ENCODE results near the gene SNAP91.
"Not testable (repeated sequence)": the region's sequence is repeated elsewhere in the genome, so short reads cannot be mapped to it uniquely, and the experiment has no call there.

Gene SNAP91

DNA sequence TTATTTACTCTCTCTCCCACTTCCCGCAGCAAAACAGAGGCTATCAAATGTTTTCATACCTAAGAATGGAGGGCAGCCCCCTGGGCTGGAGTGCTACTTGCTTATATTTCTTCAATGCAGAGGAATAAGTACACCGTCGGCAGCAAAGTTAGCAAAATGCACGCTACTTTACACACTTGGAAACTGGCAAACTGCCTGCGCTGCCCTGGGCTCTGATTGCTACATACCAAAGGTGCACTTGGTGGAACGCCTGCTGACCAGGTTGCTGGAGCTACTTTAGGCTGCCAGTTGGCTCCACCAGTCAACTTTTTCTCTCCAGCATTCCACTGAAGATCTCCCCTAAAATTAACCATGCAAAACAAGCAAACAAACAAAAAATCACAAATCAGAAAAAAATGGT is 134.1 kb downstream of the SNAP91 start:
- H3K79me2 ChIP-seq (ENCODE audit: insufficient read depth, low read length), result no peaks in the 10 kb centered on the region
- no peaks in the 10 kb centered on the region for H3K9me3 ChIP-seq (ENCODE audit: low read length)
- H3K4me2 ChIP-seq (ENCODE audit: low read length), result no peak overlapping the region
- no peaks in the 10 kb centered on the region for H3F3A ChIP-seq (ENCODE audit: insufficient read depth, low read length)
- no peaks in the 10 kb centered on the region for H3K9me2 ChIP-seq (ENCODE audit: low read depth, low read length)
- no peaks in the 10 kb centered on the region for H3K27me3 ChIP-seq (ENCODE audit: insufficient read depth, low read length)
- H2AFZ ChIP-seq (ENCODE audit: low read length), result no peak overlapping the region
- no peaks in the 10 kb centered on the region for H3K4me1 ChIP-seq (ENCODE audit: insufficient read depth, low read length, severe bottlenecking)
- H3K9ac ChIP-seq (ENCODE audit: low read length), result no peak overlapping the region
- H4K20me1 ChIP-seq (ENCODE audit: insufficient read depth, low read length), result no peaks in the 10 kb centered on the region
- no peaks in the 10 kb centered on the region for H3K36me3 ChIP-seq (ENCODE audit: insufficient read depth, low read length)
- H3K27ac ChIP-seq (ENCODE audit: low read depth, low read length, poor library complexity, severe bottlenecking), result no peak overlapping the region
- no peak overlapping the region for H3K4me3 ChIP-seq (ENCODE audit: low read depth, low read length, poor library complexity, severe bottlenecking)
- TF ChIP-seq EZH2 (IDR thresholded peaks at IDR 0.05; ENCODE audit: borderline replicate concordance, low read length) (no peak), CTCF (IDR thresholded peaks at IDR 0.05; ENCODE audit: low read length) (no peak)

DNA sequence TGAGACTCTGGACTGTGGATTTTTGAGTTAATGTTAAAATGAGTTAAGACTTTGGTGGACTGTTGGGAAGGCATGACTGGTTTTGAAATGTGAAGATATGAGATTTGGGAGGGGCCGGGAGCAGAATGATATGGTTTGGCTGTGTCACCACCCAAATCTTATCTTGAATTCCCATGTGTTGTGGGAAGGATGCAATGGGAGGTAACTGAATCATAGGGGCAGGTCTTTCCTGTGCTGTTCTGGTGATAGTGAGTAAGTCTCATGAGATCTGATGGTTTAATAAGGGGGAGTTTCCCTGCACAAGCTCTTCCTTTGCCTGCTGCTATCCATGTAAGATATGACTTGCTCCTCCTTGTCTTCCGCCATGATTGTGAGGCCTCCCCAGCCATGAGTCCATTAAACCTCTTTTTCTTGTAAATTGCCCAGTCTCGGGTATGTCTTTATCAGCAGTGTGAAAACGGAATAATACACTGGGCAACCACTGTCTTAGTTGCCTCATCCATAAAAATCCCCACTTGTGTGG is 137.2 kb downstream of the SNAP91 start:
- H3K9ac ChIP-seq (ENCODE audit: low read length); H2AFZ ChIP-seq (ENCODE audit: low read length); H3K27me3 ChIP-seq (ENCODE audit: insufficient read depth, low read length); H3K4me1 ChIP-seq (ENCODE audit: insufficient read depth, low read length, severe bottlenecking); H3K27ac ChIP-seq (ENCODE audit: low read depth, low read length, poor library complexity, severe bottlenecking); H3K36me3 ChIP-seq (ENCODE audit: insufficient read depth, low read length); H4K20me1 ChIP-seq (ENCODE audit: insufficient read depth, low read length); H3K4me3 ChIP-seq (ENCODE audit: low read depth, low read length, poor library complexity, severe bottlenecking); H3K4me2 ChIP-seq (ENCODE audit: low read length); H3K79me2 ChIP-seq (ENCODE audit: insufficient read depth, low read length); H3K9me3 ChIP-seq (ENCODE audit: low read length); H3F3A ChIP-seq (ENCODE audit: insufficient read depth, low read length); H3K9me2 ChIP-seq (ENCODE audit: low read depth, low read length): not testable (repeated sequence)

- Histone ChIP-seq H3K4me2 (ENCODE audit: low read length) (no peak overlapping the region), H3K27me3 (ENCODE audit: insufficient read depth, low read length) (no peaks in the 10 kb centered on the region), H3K9me3 (ENCODE audit: low read length) (no peaks in the 10 kb centered on the region), H2AFZ (ENCODE audit: low read length) (no peak overlapping the region), H3K9me2 (ENCODE audit: low read depth, low read length) (no peaks in the 10 kb centered on the region), H3K79me2 (ENCODE audit: insufficient read depth, low read length) (no peaks in the 10 kb centered on the region), H3F3A (ENCODE audit: insufficient read depth, low read length) (no peaks in the 10 kb centered on the region), H3K36me3 (ENCODE audit: insufficient read depth, low read length) (no peaks in the 10 kb centered on the region), H4K20me1 (ENCODE audit: insufficient read depth, low read length) (no peaks in the 10 kb centered on the region), H3K4me3 (ENCODE audit: low read depth, low read length, poor library complexity, severe bottlenecking) (no peak overlapping the region), H3K4me1 (ENCODE audit: insufficient read depth, low read length, severe bottlenecking) (no peaks in the 10 kb centered on the region), H3K27ac (ENCODE audit: low read depth, low read length, poor library complexity, severe bottlenecking) (no peak overlapping the region), H3K9ac (ENCODE audit: low read length) (no peak overlapping the region)
- TF ChIP-seq CTCF (IDR thresholded peaks at IDR 0.05; ENCODE audit: low read length), result no peak
- no peak for TF ChIP-seq EZH2 (IDR thresholded peaks at IDR 0.05; ENCODE audit: borderline replicate concordance, low read length)
These were observed 149.9 kb downstream of the SNAP91 start for GRCh38 chr6:83558975-83559374.

- H3K79me2 ChIP-seq (ENCODE audit: insufficient read depth, low read length), result no peaks in the 10 kb centered on the region
- no peaks in the 10 kb centered on the region for H3K4me1 ChIP-seq (ENCODE audit: insufficient read depth, low read length, severe bottlenecking)
- H3K9me2 ChIP-seq (ENCODE audit: low read depth, low read length), result no peaks in the 10 kb centered on the region
- TF ChIP-seq EZH2 (IDR thresholded peaks at IDR 0.05; ENCODE audit: borderline replicate concordance, low read length) (no peak), CTCF (IDR thresholded peaks at IDR 0.05; ENCODE audit: low read length) (no peak)
- no peak overlapping the region for H2AFZ ChIP-seq (ENCODE audit: low read length)
- H3K27me3 ChIP-seq (ENCODE audit: insufficient read depth, low read length), result no peaks in the 10 kb centered on the region
- H3K4me2 ChIP-seq (ENCODE audit: low read length), result no peak overlapping the region
- no peaks in the 10 kb centered on the region for H3K36me3 ChIP-seq (ENCODE audit: insufficient read depth, low read length)
- no peak overlapping the region for H3K27ac ChIP-seq (ENCODE audit: low read depth, low read length, poor library complexity, severe bottlenecking)
- H3K9ac ChIP-seq (ENCODE audit: low read length), result no peak overlapping the region
- H3K4me3 ChIP-seq (ENCODE audit: low read depth, low read length, poor library complexity, severe bottlenecking), result no peak overlapping the region
- no peaks in the 10 kb centered on the region for H3F3A ChIP-seq (ENCODE audit: insufficient read depth, low read length)
- H4K20me1 ChIP-seq (ENCODE audit: insufficient read depth, low read length), result no peaks in the 10 kb centered on the region
- no peaks in the 10 kb centered on the region for H3K9me3 ChIP-seq (ENCODE audit: low read length)
These were observed 152.0 kb downstream of the SNAP91 start for GRCh38 chr6:83556871-83557270.

DNA sequence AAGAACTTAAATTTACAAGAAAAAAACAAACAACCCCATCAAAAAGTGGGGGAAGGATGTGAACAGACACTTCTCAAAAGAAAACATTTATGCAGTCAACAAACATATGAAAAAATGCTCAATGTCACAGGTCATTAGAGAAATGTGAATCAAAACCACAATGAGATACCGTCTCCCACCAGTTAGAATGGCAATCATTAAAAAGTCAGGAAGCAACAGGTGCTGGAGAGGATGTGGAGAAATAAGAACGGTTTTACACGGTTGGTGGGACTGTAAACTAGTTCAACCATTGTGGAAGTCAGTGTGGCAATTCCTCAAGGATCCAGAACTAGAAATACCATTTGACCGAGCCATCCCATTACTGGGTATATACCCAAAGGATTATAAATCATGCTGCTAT is 157.2 kb downstream of the SNAP91 start:
- H3K9ac ChIP-seq (ENCODE audit: low read length); H4K20me1 ChIP-seq (ENCODE audit: insufficient read depth, low read length); H3K36me3 ChIP-seq (ENCODE audit: insufficient read depth, low read length): not testable (repeated sequence)

More for the DNA sequence above, 157.2 kb downstream of the SNAP91 start:
- H3K27ac ChIP-seq (ENCODE audit: low read depth, low read length, poor library complexity, severe bottlenecking); H3K9me2 ChIP-seq (ENCODE audit: low read depth, low read length); H3K9me3 ChIP-seq (ENCODE audit: low read length); H3K4me1 ChIP-seq (ENCODE audit: insufficient read depth, low read length, severe bottlenecking); H3F3A ChIP-seq (ENCODE audit: insufficient read depth, low read length); H3K4me2 ChIP-seq (ENCODE audit: low read length); H3K27me3 ChIP-seq (ENCODE audit: insufficient read depth, low read length); H2AFZ ChIP-seq (ENCODE audit: low read length); H3K79me2 ChIP-seq (ENCODE audit: insufficient read depth, low read length); H3K4me3 ChIP-seq (ENCODE audit: low read depth, low read length, poor library complexity, severe bottlenecking): not testable (repeated sequence)

All from OCI-LY1 (cell line).